NOMO-1 (cell line): ENCODE results near the gene MAPRE2.
"Not testable (repeated sequence)": the region's sequence is repeated elsewhere in the genome, so short reads cannot be mapped to it uniquely, and the experiment has no call there.

Experiments used
- DNase-seq, 2 experiments: peaks; one replicate each; lab custom pipeline; 2025; ENCODE audit not compliant: unreplicated experiment in 2 of 2; lab: John Stamatoyannopoulos, UW

MAPRE2 gene

GRCh38 chr18:35143622-35144596 is 102.7 kb downstream of the MAPRE2 start:
- DNase-seq, result peak; percentile 26 to 39

- DNase-seq, result no peak
Measured at GRCh38 chr18:35144698-35145097, 103.5 kb downstream of the MAPRE2 start.

GRCh38 chr18:35150195-35150594 is 109.0 kb downstream of the MAPRE2 start:
- not testable (repeated sequence) for DNase-seq

GRCh38 chr18:35153609-35154272 is 112.5 kb downstream of the MAPRE2 start:
- peak; percentile 82 to 93 for DNase-seq

GRCh38 chr18:35155398-35156117 is 114.3 kb downstream of the MAPRE2 start:
- DNase-seq, result no peak

GRCh38 chr18:35157181-35157580 is 116.0 kb downstream of the MAPRE2 start:
- no peak for DNase-seq

GRCh38 chr18:35158728-35159450 is 117.7 kb downstream of the MAPRE2 start:
- DNase-seq, result peak; percentile 73 to 96

GRCh38 chr18:35159782-35160181 is 118.6 kb downstream of the MAPRE2 start:
- DNase-seq, result no peak

GRCh38 chr18:35161485-35161884 is 120.3 kb downstream of the MAPRE2 start:
- no peak for DNase-seq

GRCh38 chr18:35161934-35162333 is 120.7 kb downstream of the MAPRE2 start:
- no peak for DNase-seq

- DNase-seq, result no peak
Measured at GRCh38 chr18:35163014-35163539, 121.9 kb downstream of the MAPRE2 start.

GRCh38 chr18:35163721-35164120 is 122.5 kb downstream of the MAPRE2 start:
- no peak for DNase-seq

GRCh38 chr18:35164133-35164532 is 122.9 kb downstream of the MAPRE2 start:
- DNase-seq, result no peak

- no peak for DNase-seq
Measured at GRCh38 chr18:35167332-35167731, 126.1 kb downstream of the MAPRE2 start.

GRCh38 chr18:35167857-35168256 is 126.6 kb downstream of the MAPRE2 start:
- DNase-seq, result no peak

GRCh38 chr18:35170323-35170722 is 129.1 kb downstream of the MAPRE2 start:
- not testable (repeated sequence) for DNase-seq

- DNase-seq, result no peak
Measured at GRCh38 chr18:35171315-35171987, 130.2 kb downstream of the MAPRE2 start.

GRCh38 chr18:35172009-35172408 is 130.8 kb downstream of the MAPRE2 start:
- DNase-seq, result no peak

GRCh38 chr18:35172451-35173035 is 131.3 kb downstream of the MAPRE2 start:
- DNase-seq, result no peak
